Choroid plexus epithelial cell (primary cell): ENCODE measurements around the gene DEFB131A.
"Not testable (repeated sequence)": the region's sequence is repeated elsewhere in the genome, so short reads cannot be mapped to it uniquely, and the experiment has no call there.

Source experiments
- DNase-seq: peaks from one replicate; pipeline ENCODE4 v3.0.0-alpha.2; 2010; ENCODE audit warnings: low read depth
- H3K4me3 ChIP-seq: 2 replicates; pipeline ENCODE4 v1.5.1; 2011; ENCODE audit warnings: low read depth, mild to moderate bottlenecking, control low read depth, low read length, moderate library complexity
- TF ChIP-seq, protein P1 (sequence below): conservative IDR thresholded peaks from 2 replicates; pipeline ENCODE4 v1.5.1; 2011; ENCODE audit warnings: low read depth, mild to moderate bottlenecking, control low read depth, inconsistent platforms, low read length, moderate library complexity

Gene DEFB131A

DNA sequence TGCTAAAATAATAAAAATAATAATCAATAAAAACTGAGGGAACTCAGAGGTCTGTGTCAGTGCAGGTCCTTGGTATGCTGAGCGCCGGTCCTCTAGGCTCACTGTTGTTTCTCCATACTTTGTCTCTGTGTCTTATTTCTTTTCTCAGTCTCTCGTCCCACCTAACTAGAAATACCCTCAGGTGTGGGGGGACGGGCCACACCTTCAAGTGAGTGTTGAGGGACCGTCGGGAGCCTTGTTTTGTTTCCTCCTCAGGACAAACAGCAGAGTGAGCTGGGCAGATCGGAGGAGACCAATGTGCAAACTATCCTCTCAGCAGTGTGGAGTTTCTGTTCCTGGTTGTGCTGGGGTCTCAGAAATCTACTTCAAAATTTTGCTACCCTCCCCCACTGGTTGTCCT lies 46.3 kb downstream of the DEFB131A start:
- H3K4me3 ChIP-seq, DNase-seq: not testable (repeated sequence)

DNA sequence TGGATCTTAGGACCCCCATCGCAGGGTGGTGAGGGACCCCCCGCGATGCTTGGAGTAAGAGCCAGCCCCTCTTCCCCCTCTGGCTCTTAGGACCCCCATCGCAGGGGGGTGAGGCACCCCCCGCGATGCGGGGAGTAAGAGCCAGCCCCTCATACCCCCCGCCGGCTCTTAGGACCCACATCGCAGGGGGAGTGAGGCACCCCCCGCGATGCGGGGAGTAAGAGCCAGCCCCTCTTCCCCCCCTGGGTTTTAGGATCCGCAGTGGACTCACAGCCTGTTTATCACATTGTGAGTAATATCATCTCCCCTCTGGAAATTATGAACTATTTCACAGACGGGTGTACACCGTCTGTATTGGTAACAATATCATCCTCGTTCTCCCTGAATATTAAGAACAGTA lies 46.8 kb downstream of the DEFB131A start:
- DNase-seq, H3K4me3 ChIP-seq: not testable (repeated sequence)

DNA sequence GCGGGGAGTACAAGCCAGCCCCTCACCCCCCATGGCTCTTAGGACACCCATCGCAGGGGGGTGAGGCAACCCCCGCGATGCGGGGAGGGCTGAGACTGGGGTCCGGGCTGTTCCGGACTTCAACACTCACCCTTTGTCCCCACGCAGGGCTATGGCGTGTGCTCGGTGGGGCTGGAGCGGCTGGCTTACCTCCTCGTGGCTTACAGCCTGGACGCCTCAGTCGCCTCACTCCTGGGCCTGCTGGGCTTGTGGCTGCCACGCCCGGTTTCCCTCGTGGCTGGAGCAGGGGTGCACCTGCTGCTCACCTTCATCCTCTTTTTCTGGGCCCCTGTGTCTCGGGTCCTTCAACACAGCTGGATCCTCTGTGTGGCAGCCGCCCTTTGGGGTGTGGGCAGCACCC lies 49.4 kb downstream of the DEFB131A start:
- H3K4me3 ChIP-seq, DNase-seq: not testable (repeated sequence)

DNA sequence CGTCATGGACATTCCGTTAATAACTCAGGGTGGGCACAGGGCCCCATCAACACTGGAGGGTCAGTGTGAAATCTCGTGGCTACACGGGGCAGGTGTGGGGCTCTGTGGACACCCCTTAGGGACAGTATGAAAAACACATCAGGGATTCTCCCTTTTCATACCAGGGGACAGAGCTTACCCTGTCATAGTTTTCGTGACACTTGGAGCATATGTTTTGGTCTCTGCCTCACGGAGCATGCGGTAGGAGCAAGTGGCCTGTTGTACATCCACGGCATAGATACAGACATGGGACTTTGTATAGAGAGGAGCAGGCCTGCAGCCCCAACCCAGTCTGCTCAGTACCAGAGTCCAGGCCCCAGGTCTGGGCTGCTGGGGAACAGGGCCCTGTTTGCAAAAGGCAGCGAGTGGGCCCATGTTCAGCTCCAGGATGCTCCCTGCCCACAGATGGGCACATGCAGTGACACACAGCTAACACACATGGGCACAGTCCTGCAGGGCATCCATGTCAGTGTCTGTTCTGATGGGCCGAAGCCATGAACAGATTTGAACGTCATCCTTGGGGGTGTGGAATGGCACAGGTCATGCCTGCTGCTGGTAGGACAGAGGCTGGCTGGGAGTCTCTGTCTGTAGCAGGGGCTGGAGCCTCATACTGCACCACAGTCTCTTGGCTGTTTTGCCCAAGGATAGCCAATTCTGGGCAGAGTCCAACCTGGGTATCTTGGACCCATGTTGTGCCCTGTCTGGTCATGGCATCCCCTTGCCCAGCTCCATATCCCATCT lies 50.2 kb downstream of the DEFB131A start:
- not testable (repeated sequence) for DNase-seq, H3K4me3 ChIP-seq

DNA sequence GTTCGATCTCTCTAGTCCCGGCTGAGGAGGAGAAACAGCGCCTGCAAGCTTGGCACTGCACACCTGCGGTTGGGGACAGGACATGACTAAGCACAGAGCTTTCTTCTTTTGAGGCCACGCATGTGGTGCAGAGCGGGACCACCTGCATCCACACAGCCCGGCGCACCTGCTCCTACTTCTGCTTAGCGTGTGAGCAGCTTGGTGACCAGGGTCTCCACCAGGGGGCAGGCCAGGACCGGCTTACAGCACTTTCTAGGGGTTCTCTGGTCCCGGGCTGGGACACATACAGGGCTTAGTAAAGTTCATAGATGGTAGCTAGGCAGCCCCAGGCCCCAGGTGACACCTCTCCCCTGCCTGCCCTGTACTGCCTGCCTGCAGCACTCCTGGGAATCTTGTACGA lies 51.2 kb downstream of the DEFB131A start:
- TF ChIP-seq, protein P1, sequence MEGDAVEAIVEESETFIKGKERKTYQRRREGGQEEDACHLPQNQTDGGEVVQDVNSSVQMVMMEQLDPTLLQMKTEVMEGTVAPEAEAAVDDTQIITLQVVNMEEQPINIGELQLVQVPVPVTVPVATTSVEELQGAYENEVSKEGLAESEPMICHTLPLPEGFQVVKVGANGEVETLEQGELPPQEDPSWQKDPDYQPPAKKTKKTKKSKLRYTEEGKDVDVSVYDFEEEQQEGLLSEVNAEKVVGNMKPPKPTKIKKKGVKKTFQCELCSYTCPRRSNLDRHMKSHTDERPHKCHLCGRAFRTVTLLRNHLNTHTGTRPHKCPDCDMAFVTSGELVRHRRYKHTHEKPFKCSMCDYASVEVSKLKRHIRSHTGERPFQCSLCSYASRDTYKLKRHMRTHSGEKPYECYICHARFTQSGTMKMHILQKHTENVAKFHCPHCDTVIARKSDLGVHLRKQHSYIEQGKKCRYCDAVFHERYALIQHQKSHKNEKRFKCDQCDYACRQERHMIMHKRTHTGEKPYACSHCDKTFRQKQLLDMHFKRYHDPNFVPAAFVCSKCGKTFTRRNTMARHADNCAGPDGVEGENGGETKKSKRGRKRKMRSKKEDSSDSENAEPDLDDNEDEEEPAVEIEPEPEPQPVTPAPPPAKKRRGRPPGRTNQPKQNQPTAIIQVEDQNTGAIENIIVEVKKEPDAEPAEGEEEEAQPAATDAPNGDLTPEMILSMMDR, result peak; percentile 2
- peak; percentile 1 for DNase-seq
- H3K4me3 ChIP-seq, result not testable (repeated sequence)

DNA sequence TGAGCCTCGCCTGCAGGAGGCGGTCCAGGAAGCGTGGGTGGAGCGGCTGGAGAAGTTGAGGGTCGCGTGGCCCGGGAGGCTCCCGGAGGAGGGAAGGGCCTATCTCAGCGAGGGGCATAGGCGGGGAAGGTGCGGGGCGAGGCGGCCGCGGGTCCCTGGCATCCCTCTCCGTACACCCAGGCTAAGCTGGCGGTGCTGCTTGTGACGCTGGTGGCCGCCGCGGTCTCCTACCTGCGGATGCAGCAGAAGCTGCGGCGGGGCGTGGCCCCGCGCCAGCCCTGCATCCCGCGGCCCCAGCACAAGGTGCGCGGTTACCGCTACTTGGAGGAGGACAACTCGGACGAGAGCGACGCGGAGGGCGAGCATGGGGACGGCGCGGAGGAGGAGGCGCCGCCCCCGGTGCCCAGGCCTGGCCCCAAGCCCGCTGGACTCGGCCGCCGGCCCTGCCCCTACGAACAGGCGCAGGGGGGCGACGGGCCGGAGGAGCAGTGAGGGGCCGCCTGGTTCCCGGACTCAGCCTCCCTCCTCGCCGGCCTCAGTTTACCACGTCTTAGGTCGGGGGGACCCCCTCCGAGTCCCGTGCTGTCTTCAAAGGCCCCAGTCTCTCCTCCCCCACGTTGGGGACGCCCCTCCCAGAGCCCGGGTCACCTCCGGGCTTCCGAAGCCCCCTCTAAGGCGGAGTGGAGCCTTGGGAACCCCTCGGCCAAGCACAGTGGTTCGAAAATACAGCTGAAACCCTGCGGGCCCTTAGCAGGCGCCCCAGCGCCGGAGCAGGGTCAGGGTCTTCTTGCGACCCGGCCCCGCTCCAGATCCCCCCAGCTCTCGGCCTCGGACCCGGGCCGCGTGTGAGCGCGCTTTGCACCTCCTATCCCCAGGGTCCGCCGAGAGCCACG lies 53.6 kb downstream of the DEFB131A start:
- not testable (repeated sequence) for H3K4me3 ChIP-seq, DNase-seq

DNA sequence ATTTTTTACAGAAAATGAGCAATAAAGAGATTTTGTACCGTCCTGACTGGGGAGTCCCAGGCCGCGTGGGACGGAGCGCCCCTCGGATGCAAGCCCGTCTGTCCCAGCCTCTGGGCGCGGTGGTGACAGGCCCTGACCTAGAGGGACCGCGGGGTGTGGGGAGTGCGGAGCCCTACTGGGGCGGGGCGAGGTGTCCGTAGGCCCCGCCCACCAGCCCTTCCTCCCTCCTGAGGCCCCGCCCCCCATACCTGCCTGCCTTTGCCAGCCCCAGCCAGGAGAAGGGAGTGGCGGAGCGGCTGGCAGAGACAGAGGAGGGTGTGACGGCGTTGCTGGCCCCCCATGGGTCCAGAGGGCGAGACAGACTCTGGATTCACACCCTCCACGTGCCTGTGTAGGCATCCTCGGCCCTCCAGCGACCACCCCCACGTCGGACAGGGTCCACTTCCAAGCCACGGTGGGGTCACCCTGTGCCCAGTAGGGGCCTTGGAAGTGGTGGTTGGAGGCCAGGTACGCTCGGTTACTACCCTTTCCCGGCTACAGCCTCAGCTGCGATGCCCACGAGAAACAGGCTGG lies 54.3 kb downstream of the DEFB131A start:
- not testable (repeated sequence) for DNase-seq, H3K4me3 ChIP-seq

DNA sequence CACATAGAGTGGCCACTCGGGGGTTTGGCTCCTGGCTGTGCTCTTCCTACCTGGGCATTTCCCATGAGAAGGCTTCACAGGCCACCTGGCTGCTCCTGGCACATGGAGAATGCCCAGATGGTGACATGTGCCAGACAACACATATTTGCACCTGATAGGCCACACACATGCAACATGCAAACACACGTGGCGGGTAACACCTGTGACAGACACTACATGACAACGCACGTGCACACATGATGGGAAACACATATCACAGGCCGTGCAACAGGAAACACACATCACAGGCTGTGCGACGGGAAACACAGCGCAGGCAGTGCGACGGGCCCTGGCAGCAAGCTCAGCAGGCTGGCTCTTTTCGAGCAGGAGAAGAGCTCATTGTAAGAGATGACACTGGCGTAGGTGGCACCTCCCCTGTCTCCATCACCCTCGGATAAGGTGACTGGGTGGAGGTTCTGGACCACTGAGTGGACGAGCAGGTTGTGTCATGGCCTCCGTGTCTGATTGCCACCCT lies 55.8 kb downstream of the DEFB131A start:
- DNase-seq, H3K4me3 ChIP-seq: not testable (repeated sequence)
